ENCODE results near the gene CCNB1IP1. TPM values are rescaled to one million over a fixed set of nuclear protein-coding genes. Genes with fewer than 3 reads are reported as not detected.

CCNB1IP1 gene
- total and polyA plus RNA-seq, 2 of the 4 experiments (the other 2 are of a cell fraction): 27.5 to 34.6 TPM

DNA sequence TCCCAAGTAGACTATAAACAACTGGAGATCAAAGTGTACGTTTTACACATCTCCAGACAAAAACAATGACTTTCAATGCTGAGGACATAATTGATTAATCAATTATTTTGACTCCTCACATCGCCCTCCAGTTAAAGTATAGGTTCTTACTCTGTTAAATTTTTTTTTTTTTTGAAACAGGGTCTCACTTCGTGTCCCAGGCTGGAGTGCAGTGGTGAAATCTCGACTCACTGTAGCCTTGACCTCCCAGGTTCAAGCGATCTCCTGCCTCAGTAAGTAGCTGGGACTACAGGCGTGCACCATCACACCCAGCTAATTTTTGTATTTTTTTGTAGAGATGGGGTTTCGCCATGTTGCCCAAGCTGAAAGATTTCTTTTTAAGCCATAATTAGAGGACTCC is 938 bp upstream of the CCNB1IP1 start:
- Histone ChIP-seq H3K36me3 (ENCODE audit: control insufficient read depth, insufficient read depth, low read length) (no peaks in the 10 kb centered on the region), H3K56ac (ENCODE audit: extremely low read depth, insufficient read depth, low read length) (no peak overlapping the region), H3K27ac (ENCODE audit: insufficient read depth, low read length) (no peak overlapping the region), H4K8ac (ENCODE audit: low read depth in 2 of 2, low read length in 2 of 2) (no peak overlapping the region), H3K4me3 (ENCODE audit: insufficient read depth, low read depth, low read length) (no peak overlapping the region), H4K5ac (ENCODE audit: low read depth, low read length) (no peak overlapping the region), H2BK5ac (ENCODE audit: low read depth, low read length, poor library complexity, severe bottlenecking) (no peak overlapping the region), H3K18ac (ENCODE audit: low read depth, low read length) (no peak overlapping the region), H3K23ac (ENCODE audit: low read depth, low read length) (no peak overlapping the region), H3K9ac (ENCODE audit: low read depth, low read length) (no peak overlapping the region), H3K14ac (replicated peaks; ENCODE audit: low read depth, low read length) (no peak overlapping the region), H2BK20ac (ENCODE audit: low read depth, low read length) (no peak overlapping the region), H3K9me1 (ENCODE audit: insufficient read depth, low read length) (no peaks in the 10 kb centered on the region), H3K27me3 (ENCODE audit: control insufficient read depth, insufficient read depth, low read length) (no peaks in the 10 kb centered on the region), H3K4ac (ENCODE audit: low read depth, low read length) (no peak overlapping the region), H2AK5ac (ENCODE audit: low read depth, low read length) (no peak overlapping the region), H2BK15ac (ENCODE audit: low read depth, low read length) (no peak overlapping the region), H2AK9ac (replicated peaks; ENCODE audit: low read depth, low read length, poor library complexity) (no peak overlapping the region), H3K4me1 (ENCODE audit: control insufficient read depth, insufficient read depth, low read length) (no peaks in the 10 kb centered on the region), H3K79me1 (ENCODE audit: low read depth in 1 of 2, low read length in 2 of 2) (peaks cover 0 to 12% of the 10 kb centered on the region in 2 experiments; a peak in 1 of 4 replicates), H2AFZ (replicated peaks; ENCODE audit: low read length, poor library complexity) (no peak overlapping the region), H4K91ac (ENCODE audit: insufficient read depth, low read depth, low read length) (no peak overlapping the region), H3K4me2 (ENCODE audit: low read depth, low read length) (no peak overlapping the region), H3K9me3 (ENCODE audit: control insufficient read depth, insufficient read depth, low read length) (no peaks in the 10 kb centered on the region), H2BK120ac (ENCODE audit: low read depth, low read length) (no peak overlapping the region), H4K20me1 (ENCODE audit: insufficient read depth, low read length) (no peaks in the 10 kb centered on the region)
- ChIA-PET CTCF (interaction anchor here (0.8 to 2.3 kb wide), 2 partner anchors 9 to 273 kb away, joined by 3 to 5 read pairs; partner anchors contain the start of gene PARP2), POLR2A (ENCODE audit: unreplicated experiment) (no interaction called here)
- DNase-seq: no peak
- WGBS, 2 experiments (ENCODE audit: extremely low coverage in 2 of 2, insufficient read length in 1 of 2): 40% methylated on average over 1 of the region's 7 CpGs; no CpG with 5 or more reads in 1 of the 2 experiments
- in situ Hi-C loops (cut with MboI; ENCODE audit: low sequenced_read_pairs) (loop anchor here (25.0 kb wide), 2 partner anchors 653 to 753 kb away; partner anchors contain the start of genes METTL17, SLC39A2 and ZNF219), intact Hi-C loops (cut with micrococcal nuclease) (no loop called here), dilution Hi-C loops (cut with HindIII; ENCODE audit: low sequenced_read_pairs, unreplicated experiment) (no loop called here)
- BruUV-seq (replicated peaks): no TSS peak
- no peak for ATAC-seq (ENCODE audit: low read depth)
- TF ChIP-seq CHD1 (IDR thresholded peaks at IDR 0.05; ENCODE audit: low read depth, low read length): no peak
- TF ChIP-seq CTCF (conservative IDR thresholded peaks at IDR 0.05; ENCODE audit: low read depth, low read length): no peak
- TF ChIP-seq NFE2L2 (IDR thresholded peaks at IDR 0.05; ENCODE audit: low read depth, low read length): no peak

All from IMR-90 (cell line).